Astrocyte of the cerebellum (primary cell): ENCODE results near the gene TNFSF12.

Experiments used
- DNase-seq: peaks from one replicate; pipeline ENCODE4 v3.0.0-alpha.2; 2011; ENCODE audit warnings: low read depth
- H3K4me3 ChIP-seq: 2 replicates; pipeline ENCODE4 v1.5.1; 2011; ENCODE audit warnings: mild to moderate bottlenecking, low read depth, low read length, moderate library complexity
- in situ Hi-C: cut with HindIII; loops from 2 replicates; pipeline ENCODE4 v1.10.0; 2017; ENCODE audit warnings: low sequenced_read_pairs
- TF ChIP-seq, protein P1 (sequence below): IDR thresholded peaks from 2 replicates; pipeline ENCODE4 v1.5.1; 2012; ENCODE audit warnings: low read length, low read depth, moderate library complexity, mild to moderate bottlenecking; ENCODE audit errors: missing control alignments

The TNFSF12 gene

DNA sequence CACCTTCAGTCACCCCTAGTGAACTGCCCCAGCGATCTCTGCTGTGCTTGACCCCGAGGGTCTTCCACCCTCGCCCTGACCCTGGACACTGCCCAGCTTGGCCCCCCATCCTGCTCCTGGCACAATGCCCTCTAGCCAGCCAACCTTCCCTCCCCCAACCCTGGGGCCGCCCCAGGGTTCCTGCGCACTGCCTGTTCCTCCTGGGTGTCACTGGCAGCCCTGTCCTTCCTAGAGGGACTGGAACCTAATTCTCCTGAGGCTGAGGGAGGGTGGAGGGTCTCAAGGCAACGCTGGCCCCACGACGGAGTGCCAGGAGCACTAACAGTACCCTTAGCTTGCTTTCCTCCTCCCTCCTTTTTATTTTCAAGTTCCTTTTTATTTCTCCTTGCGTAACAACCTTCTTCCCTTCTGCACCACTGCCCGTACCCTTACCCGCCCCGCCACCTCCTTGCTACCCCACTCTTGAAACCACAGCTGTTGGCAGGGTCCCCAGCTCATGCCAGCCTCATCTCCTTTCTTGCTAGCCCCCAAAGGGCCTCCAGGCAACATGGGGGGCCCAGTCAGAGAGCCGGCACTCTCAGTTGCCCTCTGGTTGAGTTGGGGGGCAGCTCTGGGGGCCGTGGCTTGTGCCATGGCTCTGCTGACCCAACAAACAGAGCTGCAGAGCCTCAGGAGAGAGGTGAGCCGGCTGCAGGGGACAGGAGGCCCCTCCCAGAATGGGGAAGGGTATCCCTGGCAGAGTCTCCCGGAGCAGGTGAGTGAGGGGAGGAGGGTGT lies 9.9 kb downstream of the TNFSF12 start, which contains the start of gene TNFSF13:
Gene TNFSF13, plus strand, starts transcription at position 207 of the 776 bp plus-strand sequence. Its CDS starts 290 bp downstream, at position 497.
- in situ Hi-C loops = no loop called here
- no peak for DNase-seq
- no peak within 1 kb of the TSS for H3K4me3 ChIP-seq
- TF ChIP-seq, protein P1, sequence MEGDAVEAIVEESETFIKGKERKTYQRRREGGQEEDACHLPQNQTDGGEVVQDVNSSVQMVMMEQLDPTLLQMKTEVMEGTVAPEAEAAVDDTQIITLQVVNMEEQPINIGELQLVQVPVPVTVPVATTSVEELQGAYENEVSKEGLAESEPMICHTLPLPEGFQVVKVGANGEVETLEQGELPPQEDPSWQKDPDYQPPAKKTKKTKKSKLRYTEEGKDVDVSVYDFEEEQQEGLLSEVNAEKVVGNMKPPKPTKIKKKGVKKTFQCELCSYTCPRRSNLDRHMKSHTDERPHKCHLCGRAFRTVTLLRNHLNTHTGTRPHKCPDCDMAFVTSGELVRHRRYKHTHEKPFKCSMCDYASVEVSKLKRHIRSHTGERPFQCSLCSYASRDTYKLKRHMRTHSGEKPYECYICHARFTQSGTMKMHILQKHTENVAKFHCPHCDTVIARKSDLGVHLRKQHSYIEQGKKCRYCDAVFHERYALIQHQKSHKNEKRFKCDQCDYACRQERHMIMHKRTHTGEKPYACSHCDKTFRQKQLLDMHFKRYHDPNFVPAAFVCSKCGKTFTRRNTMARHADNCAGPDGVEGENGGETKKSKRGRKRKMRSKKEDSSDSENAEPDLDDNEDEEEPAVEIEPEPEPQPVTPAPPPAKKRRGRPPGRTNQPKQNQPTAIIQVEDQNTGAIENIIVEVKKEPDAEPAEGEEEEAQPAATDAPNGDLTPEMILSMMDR = no peak

- no peak for DNase-seq
- TF ChIP-seq, protein P1 = no peak
- in situ Hi-C loops = no loop called here
- H3K4me3 ChIP-seq = no peak overlapping the region
These were observed 10.7 kb downstream of the TNFSF12 start for GRCh38 chr17:7559320-7560171.

DNA sequence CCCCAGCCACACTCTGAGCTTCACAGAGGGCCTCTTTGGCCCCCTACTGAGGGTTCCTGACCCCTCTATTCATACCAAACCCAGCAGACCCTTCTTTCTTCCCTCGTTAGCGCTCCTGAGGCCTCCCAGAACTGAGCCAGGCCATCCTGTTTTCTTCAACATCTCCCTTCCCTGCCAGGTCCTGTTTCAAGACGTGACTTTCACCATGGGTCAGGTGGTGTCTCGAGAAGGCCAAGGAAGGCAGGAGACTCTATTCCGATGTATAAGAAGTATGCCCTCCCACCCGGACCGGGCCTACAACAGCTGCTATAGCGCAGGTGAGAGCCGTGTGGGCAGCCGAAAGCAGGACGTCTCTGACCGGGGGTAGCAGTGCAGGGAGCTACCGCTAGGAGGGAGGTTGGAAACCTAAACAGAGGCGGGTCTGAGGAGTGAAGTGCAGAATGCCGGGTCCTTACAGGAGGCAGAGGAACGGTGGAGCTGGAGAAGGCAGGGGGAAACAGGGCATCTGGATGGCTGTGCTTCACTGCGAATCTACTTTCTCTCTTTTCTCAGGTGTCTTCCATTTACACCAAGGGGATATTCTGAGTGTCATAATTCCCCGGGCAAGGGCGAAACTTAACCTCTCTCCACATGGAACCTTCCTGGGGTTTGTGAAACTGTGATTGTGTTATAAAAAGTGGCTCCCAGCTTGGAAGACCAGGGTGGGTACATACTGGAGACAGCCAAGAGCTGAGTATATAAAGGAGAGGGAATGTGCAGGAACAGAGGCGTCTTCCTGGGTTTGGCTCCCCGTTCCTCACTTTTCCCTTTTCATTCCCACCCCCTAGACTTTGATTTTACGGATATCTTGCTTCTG lies 11.5 kb downstream of the TNFSF12 start:
- TF ChIP-seq, protein P1 = peak; percentile 82
- in situ Hi-C loops = no loop called here
- DNase-seq = no peak
- H3K4me3 ChIP-seq = peak overlapping the region; percentile 83

DNA sequence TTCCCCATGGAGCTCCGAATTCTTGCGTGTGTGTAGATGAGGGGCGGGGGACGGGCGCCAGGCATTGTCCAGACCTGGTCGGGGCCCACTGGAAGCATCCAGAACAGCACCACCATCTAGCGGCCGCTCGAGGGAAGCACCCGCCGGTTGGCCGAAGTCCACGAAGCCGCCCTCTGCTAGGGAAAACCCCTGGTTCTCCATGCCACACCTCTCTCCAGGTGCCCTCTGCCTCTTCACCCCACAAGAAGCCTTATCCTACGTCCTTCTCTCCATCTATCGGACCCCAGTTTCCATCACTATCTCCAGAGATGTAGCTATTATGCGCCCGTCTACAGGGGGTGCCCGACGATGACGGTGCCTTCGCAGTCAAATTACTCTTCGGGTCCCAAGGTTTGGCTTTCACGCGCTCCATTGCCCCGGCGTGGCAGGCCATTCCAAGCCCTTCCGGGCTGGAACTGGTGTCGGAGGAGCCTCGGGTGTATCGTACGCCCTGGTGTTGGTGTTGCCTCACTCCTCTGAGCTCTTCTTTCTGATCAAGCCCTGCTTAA lies 12.2 kb downstream of the TNFSF12 start:
- in situ Hi-C loops = no loop called here
- H3K4me3 ChIP-seq = peak overlapping the region; percentile 83
- TF ChIP-seq, protein P1 = peak; percentile 72
- DNase-seq = peak; percentile 61

GRCh38 chr17:7561589-7562207 lies 12.8 kb downstream of the TNFSF12 start, which contains the start of gene SENP3:
SENP3 (plus strand) TSS chr17:7561919; CDS start chr17:7563077, 1,158 bp downstream.
- peak within 1 kb of the TSS; percentile 83 for H3K4me3 ChIP-seq
- in situ Hi-C loops = no loop called here
- TF ChIP-seq, protein P1 = no peak
- peak; percentile 70 for DNase-seq
